Activated CD4-positive, alpha-beta memory T cell treated with anti-CD3 and anti-CD28 coated beads, Interleukin-2, amount 10 ng/mL, durations not matched to agents 7 days and 5 days (primary cell): Measurements from ENCODE around the gene KCNN3. TPM values are rescaled to one million over a fixed set of nuclear protein-coding genes. Genes with fewer than 3 reads are reported as not detected.
"Not testable (repeated sequence)": the region's sequence is repeated elsewhere in the genome, so short reads cannot be mapped to it uniquely, and the experiment has no call there.

Experiments used
- CTCF ChIA-PET: fragments of 350-600 bp; sonication (Branson Sonifier 250); formaldehyde crosslinking; loops from one replicate; lab custom pipeline; 2021; ENCODE audit warnings: antibody characterized with exemption, inconsistent platforms; lab: Charles Lee
- POLR2A ChIA-PET: fragments of 350-600 bp; sonication (Branson Sonifier 250); formaldehyde crosslinking; loops from one replicate; lab custom pipeline; 2021; ENCODE audit warnings: antibody characterized with exemption; lab: Charles Lee
- DNase-seq: peaks from one replicate; pipeline ENCODE4 v3.0.0-alpha.2; 2020
- H3K27ac Mint-ChIP-seq: one replicate; pipeline ENCODE4 v1.8.0; 2021; ENCODE audit warnings: mild to moderate bottlenecking, mixed read lengths
- H3K27me3 Mint-ChIP-seq: one replicate; pipeline ENCODE4 v1.8.0; 2021; ENCODE audit warnings: mixed read lengths
- H3K36me3 Mint-ChIP-seq: one replicate; pipeline ENCODE4 v1.8.0; 2021; ENCODE audit warnings: low read depth, mixed read lengths
- H3K4me1 Mint-ChIP-seq: one replicate; pipeline ENCODE4 v1.8.0; 2021; ENCODE audit warnings: mixed read lengths
- H3K4me3 Mint-ChIP-seq: one replicate; pipeline ENCODE4 v1.8.0; 2021; ENCODE audit warnings: mild to moderate bottlenecking, mixed read lengths
- H3K9me3 Mint-ChIP-seq: one replicate; pipeline ENCODE4 v1.8.0; 2021; ENCODE audit warnings: mixed read lengths
- total RNA-seq, 2 experiments: library from RNA; stranded (reverse); gene quantifications; one replicate each; pipeline ENCODE4 v1.2.3, GENCODE V29; 2021

KCNN3 gene
- total RNA-seq, 2 experiments from 2014 or later: 0.10 TPM; not detected in 1

- no peak overlapping the region for H3K4me3 Mint-ChIP-seq
- no peaks in the 10 kb centered on the region for H3K4me1 Mint-ChIP-seq
- no peaks in the 10 kb centered on the region for H3K36me3 Mint-ChIP-seq
- ChIA-PET POLR2A (no interaction called here), CTCF (no interaction called here)
- H3K9me3 Mint-ChIP-seq: no peaks in the 10 kb centered on the region
- DNase-seq: no peak
- H3K27me3 Mint-ChIP-seq: peaks cover 35% of the 10 kb centered on the region
- H3K27ac Mint-ChIP-seq: no peak overlapping the region
Observed at GRCh38 chr1:154705544-154705943, 164.5 kb downstream of the KCNN3 start.

GRCh38 chr1:154703170-154703569, 166.9 kb downstream of the KCNN3 start:
- ChIA-PET CTCF (no interaction called here), POLR2A (no interaction called here)
- Mint-ChIP-seq H3K9me3 (no peaks in the 10 kb centered on the region), H3K4me1 (no peaks in the 10 kb centered on the region), H3K4me3 (no peak overlapping the region), H3K36me3 (no peaks in the 10 kb centered on the region), H3K27me3 (peaks cover 37% of the 10 kb centered on the region), H3K27ac (no peak overlapping the region)
- no peak for DNase-seq

DNA sequence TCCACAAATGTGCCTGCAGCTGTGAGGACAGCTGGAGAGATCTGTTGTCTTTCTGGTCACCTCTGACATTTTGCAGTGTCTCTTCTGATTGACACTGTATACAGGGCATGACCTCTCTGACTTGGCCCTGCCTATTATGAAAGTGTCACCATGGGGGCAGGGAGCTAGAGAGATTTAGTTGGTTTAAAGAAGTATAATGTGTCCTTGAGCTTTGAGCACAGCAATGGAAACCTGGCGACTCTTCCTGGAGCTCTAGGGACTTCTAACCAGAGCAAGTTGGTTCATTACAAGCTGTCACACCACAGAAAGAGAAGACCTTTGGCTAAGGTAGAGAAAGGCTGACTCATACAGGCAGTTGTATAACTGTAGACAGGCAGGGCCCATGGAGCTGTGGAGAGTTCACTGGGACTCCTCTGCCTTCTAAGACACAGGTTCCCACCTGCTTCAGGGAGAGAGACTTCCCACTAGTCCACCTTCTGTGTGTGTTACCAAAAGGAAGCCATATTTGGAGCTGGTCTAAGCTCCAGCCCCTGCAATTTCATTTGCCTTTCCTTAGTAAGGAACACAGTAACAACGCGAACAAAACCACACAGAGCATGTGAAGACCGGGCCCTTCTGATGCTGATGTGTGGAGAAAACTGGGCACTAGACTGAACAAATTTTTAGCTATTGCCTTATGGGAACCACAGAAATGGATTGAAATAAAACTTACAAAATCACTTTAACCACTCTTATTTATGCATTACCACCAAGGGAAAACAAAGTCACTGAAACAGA, 171.6 kb downstream of the KCNN3 start:
- Mint-ChIP-seq H3K36me3 (no peaks in the 10 kb centered on the region), H3K9me3 (no peaks in the 10 kb centered on the region), H3K4me3 (no peak overlapping the region), H3K4me1 (no peaks in the 10 kb centered on the region), H3K27me3 (peaks cover 28% of the 10 kb centered on the region), H3K27ac (no peak overlapping the region)
- CTCF ChIA-PET: interaction anchor here (0.7 to 1.1 kb wide), 3 partner anchors 17 to 121 kb away, joined by 3 to 4 read pairs (median 3); no protein-coding TSS in a partner anchor
- POLR2A ChIA-PET: interaction anchor here (0.8 kb wide), 1 partner anchor 22 kb away, joined by 3 read pairs; no protein-coding TSS in a partner anchor
- no peak for DNase-seq

DNA sequence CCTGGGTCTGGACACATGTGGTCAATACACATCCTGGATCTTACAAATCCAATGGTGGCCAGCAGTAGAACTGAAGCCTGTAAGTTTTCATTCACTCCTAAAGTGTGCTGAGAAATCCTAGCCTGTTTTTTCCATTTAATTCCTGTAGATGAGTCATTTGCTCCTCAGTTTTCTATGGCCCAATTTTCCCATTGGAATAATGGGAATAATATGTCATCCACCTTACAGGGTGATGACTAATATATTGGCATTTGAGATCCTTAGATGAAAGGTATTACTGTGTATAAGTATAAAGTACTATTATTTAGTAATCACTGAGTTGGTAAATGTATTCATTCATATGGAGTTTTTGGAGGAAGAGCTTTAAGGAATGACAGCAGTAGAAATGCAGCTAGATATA, 172.4 kb downstream of the KCNN3 start:
- no peaks in the 10 kb centered on the region for H3K36me3 Mint-ChIP-seq
- no peaks in the 10 kb centered on the region for H3K4me1 Mint-ChIP-seq
- ChIA-PET POLR2A (no interaction called here), CTCF (no interaction called here)
- no peak overlapping the region for H3K27ac Mint-ChIP-seq
- no peaks in the 10 kb centered on the region for H3K9me3 Mint-ChIP-seq
- peaks cover 27% of the 10 kb centered on the region for H3K27me3 Mint-ChIP-seq
- no peak overlapping the region for H3K4me3 Mint-ChIP-seq
- no peak for DNase-seq

- POLR2A ChIA-PET: no interaction called here
- no peaks in the 10 kb centered on the region for H3K9me3 Mint-ChIP-seq
- no peak overlapping the region for H3K27ac Mint-ChIP-seq
- no peak overlapping the region for H3K4me3 Mint-ChIP-seq
- H3K27me3 Mint-ChIP-seq: peaks cover 30% of the 10 kb centered on the region
- H3K36me3 Mint-ChIP-seq: no peaks in the 10 kb centered on the region
- CTCF ChIA-PET: no interaction called here
- no peak for DNase-seq
- no peaks in the 10 kb centered on the region for H3K4me1 Mint-ChIP-seq
Observed at GRCh38 chr1:154696456-154696855, 173.6 kb downstream of the KCNN3 start.

DNA sequence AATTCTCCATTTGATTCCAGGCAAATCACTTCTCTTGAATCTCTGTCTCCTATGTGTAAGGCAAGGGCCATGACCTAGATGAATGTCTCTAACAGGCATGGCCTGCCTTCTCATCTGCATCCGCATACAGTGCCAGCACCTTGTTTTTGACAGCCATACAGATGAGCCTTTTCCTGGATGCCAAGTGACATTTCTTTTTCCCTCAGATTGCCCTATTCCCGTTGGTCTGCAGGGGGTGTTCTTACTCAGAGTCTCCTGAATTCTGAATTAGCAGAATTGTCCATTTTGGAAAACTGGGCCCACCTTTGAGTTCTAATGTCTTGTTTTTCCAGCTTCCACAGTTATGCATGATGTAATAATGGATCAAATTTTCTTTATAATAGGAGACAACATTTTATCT, 174.1 kb downstream of the KCNN3 start:
- no peaks in the 10 kb centered on the region for H3K4me1 Mint-ChIP-seq
- no peak for DNase-seq
- H3K36me3 Mint-ChIP-seq: no peaks in the 10 kb centered on the region
- peaks cover 30% of the 10 kb centered on the region for H3K27me3 Mint-ChIP-seq
- no peaks in the 10 kb centered on the region for H3K9me3 Mint-ChIP-seq
- ChIA-PET POLR2A (no interaction called here), CTCF (no interaction called here)
- no peak overlapping the region for H3K27ac Mint-ChIP-seq
- H3K4me3 Mint-ChIP-seq: no peak overlapping the region

DNA sequence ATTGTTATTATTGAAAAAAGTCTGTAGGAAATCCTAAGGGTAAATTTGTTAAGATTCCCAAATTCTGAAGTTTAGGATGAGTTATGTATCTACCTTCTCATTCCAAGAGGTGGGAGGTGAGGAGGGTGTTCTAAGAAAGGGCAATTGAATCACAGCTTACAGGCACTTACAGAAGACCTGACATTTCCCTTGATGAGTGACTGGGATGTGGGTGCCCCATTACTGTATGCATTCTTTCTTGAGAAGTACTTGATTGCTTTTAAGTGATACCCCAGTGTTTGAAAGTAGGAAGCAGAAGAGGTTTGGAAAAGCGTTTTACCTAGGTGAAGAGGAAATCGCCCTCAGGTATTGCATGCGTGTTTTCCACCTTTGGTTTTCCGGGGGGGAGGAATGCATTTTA, 175.1 kb downstream of the KCNN3 start:
- Mint-ChIP-seq H3K27me3 (peaks cover 34% of the 10 kb centered on the region), H3K9me3 (no peaks in the 10 kb centered on the region), H3K36me3 (no peaks in the 10 kb centered on the region), H3K4me1 (no peaks in the 10 kb centered on the region), H3K27ac (no peak overlapping the region), H3K4me3 (no peak overlapping the region)
- DNase-seq: no peak
- ChIA-PET CTCF (no interaction called here), POLR2A (no interaction called here)

DNA sequence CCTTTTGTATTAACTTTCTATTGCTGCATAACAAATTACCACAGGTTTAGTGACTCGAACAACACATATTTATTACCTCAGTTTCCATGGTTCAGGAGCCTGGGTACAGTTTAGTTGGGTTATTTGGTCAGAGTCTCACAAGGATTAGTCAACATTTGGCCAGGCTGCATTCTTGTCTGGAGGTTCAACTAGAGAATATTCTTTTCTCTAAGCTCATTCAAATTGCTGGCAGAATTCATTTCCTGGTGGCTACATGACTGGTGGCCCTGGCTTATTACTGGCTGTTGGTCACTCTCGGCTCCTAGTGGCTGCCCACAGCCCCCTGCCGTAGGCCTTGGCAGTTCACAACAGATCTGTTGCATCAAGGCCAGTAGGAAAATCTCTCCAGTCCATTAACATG, 181.0 kb downstream of the KCNN3 start:
- H3K36me3 Mint-ChIP-seq: no peaks in the 10 kb centered on the region
- DNase-seq: no peak
- peaks cover 33% of the 10 kb centered on the region for H3K27me3 Mint-ChIP-seq
- ChIA-PET POLR2A (no interaction called here), CTCF (interaction anchor here (0.5 kb wide), 1 partner anchor 997 kb away, joined by 3 read pairs; no protein-coding TSS in a partner anchor)
- H3K9me3 Mint-ChIP-seq: no peaks in the 10 kb centered on the region
- no peak overlapping the region for H3K27ac Mint-ChIP-seq
- no peak overlapping the region for H3K4me3 Mint-ChIP-seq
- no peaks in the 10 kb centered on the region for H3K4me1 Mint-ChIP-seq

GRCh38 chr1:154686507-154686906, 183.6 kb downstream of the KCNN3 start:
- Mint-ChIP-seq H3K27ac (no peak overlapping the region), H3K4me3 (no peak overlapping the region), H3K9me3 (no peaks in the 10 kb centered on the region), H3K27me3 (peaks cover 41% of the 10 kb centered on the region), H3K36me3 (no peaks in the 10 kb centered on the region), H3K4me1 (no peaks in the 10 kb centered on the region)
- no peak for DNase-seq
- POLR2A ChIA-PET: no interaction called here
- CTCF ChIA-PET: interaction anchor here (1.2 to 2.0 kb wide), 2 partner anchors 17 to 127 kb away, joined by 3 to 5 read pairs; no protein-coding TSS in a partner anchor

DNA sequence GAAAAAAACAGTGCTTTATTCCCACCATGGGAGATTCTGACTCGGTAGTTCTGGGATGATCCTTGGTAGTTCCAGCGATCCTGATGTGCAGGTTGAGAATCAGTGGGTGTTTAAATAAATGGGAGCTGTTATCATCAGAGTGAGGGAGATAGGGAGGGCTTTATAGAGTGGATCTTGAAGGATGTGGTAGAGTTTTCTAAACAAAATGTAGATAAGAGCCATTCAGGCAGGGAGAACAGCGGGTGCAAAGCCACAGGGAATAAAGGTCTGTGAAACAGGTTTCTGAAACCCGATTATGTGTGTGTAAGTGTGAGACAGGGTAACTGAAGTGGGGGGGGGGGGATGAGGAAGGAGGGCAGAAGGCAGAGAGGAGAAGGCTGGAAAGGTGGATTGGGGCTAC, 186.3 kb downstream of the KCNN3 start:
- DNase-seq: no peak
- no peak overlapping the region for H3K4me3 Mint-ChIP-seq
- no peaks in the 10 kb centered on the region for H3K4me1 Mint-ChIP-seq
- ChIA-PET CTCF (no interaction called here), POLR2A (no interaction called here)
- peaks cover 34% of the 10 kb centered on the region for H3K27me3 Mint-ChIP-seq
- no peaks in the 10 kb centered on the region for H3K36me3 Mint-ChIP-seq
- H3K27ac Mint-ChIP-seq: no peak overlapping the region
- no peaks in the 10 kb centered on the region for H3K9me3 Mint-ChIP-seq

- POLR2A ChIA-PET: no interaction called here
- H3K27ac Mint-ChIP-seq: no peak overlapping the region
- DNase-seq: no peak
- no peaks in the 10 kb centered on the region for H3K9me3 Mint-ChIP-seq
- H3K36me3 Mint-ChIP-seq: no peaks in the 10 kb centered on the region
- peaks cover 26% of the 10 kb centered on the region for H3K27me3 Mint-ChIP-seq
- CTCF ChIA-PET: interaction anchor here (1.1 kb wide), 1 partner anchor 196 kb away, joined by 3 read pairs; no protein-coding TSS in a partner anchor
- H3K4me3 Mint-ChIP-seq: no peak overlapping the region
- H3K4me1 Mint-ChIP-seq: no peaks in the 10 kb centered on the region
Observed at GRCh38 chr1:154682254-154682653, 187.8 kb downstream of the KCNN3 start.

DNA sequence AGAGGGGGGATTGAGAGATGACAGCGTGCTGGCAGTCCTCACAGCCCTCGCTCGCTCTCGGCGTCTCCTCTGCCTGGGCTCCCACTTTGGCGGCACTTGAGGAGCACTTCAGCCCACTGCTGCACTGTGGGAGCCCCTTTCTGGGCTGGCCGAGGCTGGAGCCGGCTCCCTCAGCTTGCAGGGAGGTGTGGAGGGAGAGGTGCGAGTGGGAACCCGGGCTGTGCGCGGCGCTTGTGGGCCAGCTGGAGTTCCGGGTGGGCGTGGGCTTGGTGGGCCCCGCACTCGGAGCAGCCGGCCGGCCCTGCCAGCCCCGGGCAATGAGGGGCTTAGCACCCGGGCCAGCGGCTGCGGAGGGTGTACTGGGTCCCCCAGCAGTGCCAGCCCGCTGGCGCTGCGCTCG, 192.2 kb downstream of the KCNN3 start:
- H3K9me3 Mint-ChIP-seq, H3K36me3 Mint-ChIP-seq, H3K4me3 Mint-ChIP-seq, H3K4me1 Mint-ChIP-seq, DNase-seq, H3K27ac Mint-ChIP-seq, CTCF ChIA-PET, POLR2A ChIA-PET: not testable (repeated sequence)
- H3K27me3 Mint-ChIP-seq: peaks cover 13% of the 10 kb centered on the region

- H3K27ac Mint-ChIP-seq, H3K9me3 Mint-ChIP-seq, H3K4me1 Mint-ChIP-seq, POLR2A ChIA-PET, DNase-seq, H3K36me3 Mint-ChIP-seq, H3K27me3 Mint-ChIP-seq, CTCF ChIA-PET, H3K4me3 Mint-ChIP-seq: not testable (repeated sequence)
Observed at GRCh38 chr1:154676847-154677246, 193.2 kb downstream of the KCNN3 start.

DNA sequence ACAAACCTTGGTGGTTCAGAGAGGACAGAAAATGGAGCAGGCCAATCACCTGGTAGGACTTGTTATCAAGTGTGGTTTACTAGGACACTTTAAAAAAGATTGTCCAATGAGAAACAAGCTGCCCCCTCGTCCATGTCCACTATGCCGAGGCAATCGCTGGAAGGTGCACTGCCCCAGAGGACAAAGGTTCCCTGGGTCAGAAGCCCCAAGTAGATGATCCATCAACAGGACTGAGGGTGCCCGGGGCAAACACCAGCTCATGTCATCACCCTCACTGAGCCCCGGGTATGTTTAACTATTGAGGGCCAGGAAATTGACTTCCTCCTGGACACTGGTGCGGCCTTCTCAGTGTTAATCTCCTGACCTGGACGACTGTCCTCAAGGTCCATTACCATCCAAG, 195.6 kb downstream of the KCNN3 start:
- H3K27ac Mint-ChIP-seq, DNase-seq, H3K4me1 Mint-ChIP-seq, H3K27me3 Mint-ChIP-seq, H3K9me3 Mint-ChIP-seq, H3K4me3 Mint-ChIP-seq, CTCF ChIA-PET, POLR2A ChIA-PET, H3K36me3 Mint-ChIP-seq: not testable (repeated sequence)
